Activated T-cell treated with anti-CD3 and anti-CD28 coated beads for 24 hours (primary cell): Measurements from ENCODE around the gene CYP1A1.

ENCODE experiments used
- DNase-seq: peaks from one replicate; pipeline ENCODE4 v3.0.0-alpha.2; 2020; ENCODE audit warnings: low read depth

The CYP1A1 gene, protein sequence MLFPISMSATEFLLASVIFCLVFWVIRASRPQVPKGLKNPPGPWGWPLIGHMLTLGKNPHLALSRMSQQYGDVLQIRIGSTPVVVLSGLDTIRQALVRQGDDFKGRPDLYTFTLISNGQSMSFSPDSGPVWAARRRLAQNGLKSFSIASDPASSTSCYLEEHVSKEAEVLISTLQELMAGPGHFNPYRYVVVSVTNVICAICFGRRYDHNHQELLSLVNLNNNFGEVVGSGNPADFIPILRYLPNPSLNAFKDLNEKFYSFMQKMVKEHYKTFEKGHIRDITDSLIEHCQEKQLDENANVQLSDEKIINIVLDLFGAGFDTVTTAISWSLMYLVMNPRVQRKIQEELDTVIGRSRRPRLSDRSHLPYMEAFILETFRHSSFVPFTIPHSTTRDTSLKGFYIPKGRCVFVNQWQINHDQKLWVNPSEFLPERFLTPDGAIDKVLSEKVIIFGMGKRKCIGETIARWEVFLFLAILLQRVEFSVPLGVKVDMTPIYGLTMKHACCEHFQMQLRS

DNA sequence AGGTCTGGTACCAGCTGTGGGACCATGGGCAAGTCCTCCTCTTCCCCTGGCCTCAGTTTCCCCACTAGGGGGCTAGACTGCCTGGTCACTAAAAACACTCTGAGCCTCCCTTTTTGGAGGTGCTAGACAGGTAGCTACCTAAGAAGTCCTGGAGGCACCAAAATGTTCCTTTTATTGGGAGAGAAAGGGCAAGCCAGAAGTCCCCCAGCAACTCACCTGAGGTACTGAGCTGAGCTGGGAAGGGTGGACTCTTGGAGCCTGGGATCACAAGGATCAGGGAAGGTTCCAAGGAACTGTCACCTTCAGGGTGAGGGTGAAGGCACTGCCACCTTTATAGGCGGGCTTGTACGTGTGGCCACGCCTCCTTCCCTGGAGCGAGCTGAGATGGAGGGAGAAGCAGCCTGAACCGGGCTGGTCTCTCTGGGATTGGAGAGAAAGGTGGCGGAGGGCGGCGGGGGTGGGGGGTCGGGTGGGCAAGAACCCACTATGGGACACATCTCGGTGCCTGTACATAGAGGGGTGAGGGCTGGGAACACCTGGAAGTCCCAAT is at the start of gene CYP1A1:
Gene CYP1A1 (minus strand): TSS at position 304 of the 550 bp plus-strand sequence. CDS start 2,431 bp downstream, outside the sequence.
- peak; percentile 20 for DNase-seq

DNA sequence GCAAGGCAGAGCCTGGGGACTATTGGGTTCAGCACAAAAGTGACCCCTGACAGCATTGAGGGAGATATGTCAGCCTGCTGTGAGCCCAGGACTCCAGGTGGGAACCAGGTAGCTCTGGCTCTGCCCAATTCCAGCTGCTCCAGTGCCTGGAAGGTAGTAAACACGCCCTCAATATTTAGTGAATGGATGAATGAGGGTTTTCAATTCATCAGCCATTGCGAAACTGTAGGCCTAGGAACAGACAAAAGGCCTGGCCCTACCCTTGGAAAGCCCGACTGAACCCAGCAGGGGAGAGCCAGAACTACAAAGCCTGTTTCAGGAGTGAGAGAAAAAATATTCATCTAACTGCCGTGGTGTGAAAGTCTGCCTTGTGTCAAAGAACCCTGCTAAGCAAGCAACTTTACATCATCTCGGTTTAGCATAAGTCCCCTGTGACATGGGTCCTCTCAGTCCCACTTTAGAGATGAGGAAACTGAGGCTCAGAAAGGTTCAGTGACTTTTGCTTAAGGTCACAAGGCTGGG is 48.5 kb upstream of the CYP1A1 start:
- no peak for DNase-seq

DNA sequence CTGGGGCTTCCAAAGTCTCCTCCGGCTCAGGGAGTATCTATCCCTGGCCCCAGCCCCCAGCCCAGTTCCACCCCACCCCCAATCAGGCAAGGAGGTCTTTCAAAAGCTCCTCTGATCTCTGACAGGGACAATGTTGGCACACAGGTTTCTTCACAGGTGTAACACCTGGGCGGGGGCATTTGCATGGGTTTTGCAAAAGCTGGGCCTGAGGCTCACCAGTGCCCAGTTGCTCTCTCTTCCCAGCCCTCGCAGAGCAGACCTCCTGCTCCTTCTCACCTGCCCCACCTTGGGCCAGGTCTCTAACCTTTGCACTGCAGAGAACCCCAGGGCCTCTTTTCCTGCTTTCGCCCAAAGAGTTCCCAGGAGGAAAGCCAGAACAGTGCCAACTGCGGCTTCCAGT is 48.0 kb upstream of the CYP1A1 start:
- DNase-seq = no peak

DNA sequence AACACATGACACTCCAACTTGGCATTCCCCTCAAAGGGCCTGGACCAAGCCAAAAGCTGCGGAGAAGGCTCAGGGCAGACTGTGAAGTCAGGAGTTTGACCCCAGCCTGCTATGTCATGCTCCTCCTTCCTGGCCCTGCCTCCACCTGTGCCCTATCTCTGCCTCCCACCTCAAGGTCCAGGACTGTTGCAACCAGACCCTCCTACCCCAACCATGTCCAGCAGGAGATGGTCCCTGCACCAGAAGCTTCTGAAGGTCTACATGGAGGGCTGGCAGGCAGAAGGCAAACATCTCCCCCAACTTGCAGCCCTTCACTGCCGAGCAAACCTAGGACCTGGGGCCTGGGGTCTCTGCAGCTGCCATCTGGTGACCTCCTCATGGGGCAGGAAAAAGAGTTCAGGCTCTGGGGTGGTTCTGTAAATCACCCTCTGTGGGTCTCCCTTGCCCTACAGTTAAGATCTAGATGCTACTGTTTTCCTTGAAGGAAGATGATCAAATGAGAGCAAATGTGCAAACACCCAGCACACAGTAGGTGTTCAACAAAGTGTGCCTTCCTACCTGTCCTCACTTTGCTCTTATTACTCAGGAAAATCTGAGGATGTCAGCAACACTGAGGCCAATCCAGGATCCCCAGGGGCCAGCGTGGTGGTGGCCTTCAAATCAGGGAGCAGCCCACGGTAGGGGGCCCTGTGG is 45.0 kb upstream of the CYP1A1 start:
- no peak for DNase-seq

DNA sequence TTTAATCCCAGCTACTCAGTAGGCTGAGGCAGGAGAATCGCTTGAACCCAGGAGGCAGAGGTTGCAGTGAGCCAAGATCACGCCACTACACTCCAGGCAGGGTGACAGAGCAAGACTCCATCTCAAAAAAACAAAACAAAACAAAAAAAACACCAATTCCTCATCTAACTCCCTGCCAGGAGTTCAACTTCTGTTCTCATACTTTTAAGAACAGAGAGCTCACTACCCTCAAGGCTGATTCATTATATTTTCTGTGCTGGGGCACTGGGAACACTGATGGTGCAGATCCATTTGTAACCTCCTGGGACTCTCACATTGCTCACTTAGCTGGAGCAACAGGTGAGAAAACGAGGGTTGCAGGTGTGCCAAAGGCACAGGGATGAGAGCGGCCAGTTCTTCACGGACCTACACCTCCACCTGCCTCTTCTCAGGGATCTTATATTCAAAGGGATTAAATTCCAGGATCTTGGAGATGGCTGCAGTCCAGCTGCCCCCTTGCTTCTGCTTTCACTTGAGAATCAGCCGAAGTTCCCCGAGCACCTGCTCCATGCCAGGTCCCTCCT is 44.2 kb upstream of the CYP1A1 start:
- no peak for DNase-seq

- no peak for DNase-seq
These were observed 43.5 kb upstream of the CYP1A1 start for GRCh38 chr15:74768771-74769342.

GRCh38 chr15:74768099-74768770 is 42.9 kb upstream of the CYP1A1 start:
- DNase-seq = no peak

- no peak for DNase-seq
These were observed 42.1 kb upstream of the CYP1A1 start for GRCh38 chr15:74767167-74768098.

- DNase-seq = no peak
These were observed 38.1 kb upstream of the CYP1A1 start for GRCh38 chr15:74763416-74763815.

GRCh38 chr15:74762791-74763150 is 37.4 kb upstream of the CYP1A1 start:
- DNase-seq = no peak

- DNase-seq = no peak
These were observed 33.4 kb upstream of the CYP1A1 start for GRCh38 chr15:74758736-74759135.

DNA sequence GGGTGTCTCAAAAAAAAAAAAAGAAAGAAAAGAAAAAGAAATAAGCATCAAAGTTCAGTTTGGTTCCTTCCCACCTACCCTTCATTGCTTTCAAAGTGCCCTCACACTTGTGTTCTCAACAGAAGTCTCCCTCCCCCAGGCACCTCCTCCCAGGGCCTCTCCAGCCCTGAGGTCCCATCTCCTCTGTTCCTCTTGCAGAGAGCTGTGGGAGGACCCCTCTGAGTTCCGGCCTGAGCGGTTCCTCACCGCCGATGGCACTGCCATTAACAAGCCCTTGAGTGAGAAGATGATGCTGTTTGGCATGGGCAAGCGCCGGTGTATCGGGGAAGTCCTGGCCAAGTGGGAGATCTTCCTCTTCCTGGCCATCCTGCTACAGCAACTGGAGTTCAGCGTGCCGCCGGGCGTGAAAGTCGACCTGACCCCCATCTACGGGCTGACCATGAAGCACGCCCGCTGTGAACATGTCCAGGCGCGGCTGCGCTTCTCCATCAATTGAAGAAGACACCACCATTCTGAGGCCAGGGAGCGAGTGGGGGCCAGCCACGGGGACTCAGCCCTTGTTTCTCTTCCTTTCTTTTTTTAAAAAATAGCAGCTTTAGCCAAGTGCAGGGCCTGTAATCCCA is 29.4 kb upstream of the CYP1A1 start:
- DNase-seq = no peak

DNA sequence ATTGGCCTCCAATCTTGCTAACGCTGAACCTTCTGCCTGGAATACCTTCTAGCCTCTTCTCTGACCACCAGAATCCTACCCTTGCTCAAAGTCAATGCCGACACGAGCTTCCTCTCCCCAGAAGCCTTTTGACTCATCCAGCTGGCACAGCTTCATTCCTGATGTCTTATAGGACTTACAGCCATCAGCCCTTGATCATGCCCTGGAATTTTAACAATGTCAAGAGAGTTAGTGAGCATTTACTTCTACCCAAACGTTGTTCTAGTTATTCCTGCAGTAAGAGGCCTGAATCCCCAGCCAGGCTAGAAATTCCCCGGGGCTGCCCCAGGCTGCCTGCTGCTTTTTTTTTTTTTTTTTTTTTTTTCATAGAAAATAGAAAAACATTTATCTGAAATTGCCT is 27.2 kb upstream of the CYP1A1 start:
- no peak for DNase-seq

- DNase-seq = no peak
These were observed 26.7 kb upstream of the CYP1A1 start for GRCh38 chr15:74752011-74752410.

DNA sequence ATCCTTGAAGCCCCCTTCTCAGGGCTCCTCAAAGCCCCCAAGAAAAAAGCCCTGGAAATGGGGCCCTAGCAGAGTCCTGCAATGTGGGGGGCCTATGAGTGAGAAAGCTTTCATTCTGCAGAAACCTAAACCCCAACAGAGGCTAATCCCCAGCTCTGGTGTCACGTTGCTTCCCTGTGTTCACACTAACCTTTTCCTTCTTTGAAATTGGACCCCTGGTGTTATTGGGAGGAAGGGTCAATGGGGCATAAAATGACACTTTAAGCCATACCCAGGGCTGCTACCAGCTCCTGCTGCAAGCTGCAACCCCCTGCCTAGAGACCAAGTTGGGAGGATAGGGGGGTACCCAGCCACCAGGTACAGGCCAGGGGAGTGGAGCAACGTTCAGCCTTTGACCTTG is 25.4 kb upstream of the CYP1A1 start:
- DNase-seq = no peak

DNA sequence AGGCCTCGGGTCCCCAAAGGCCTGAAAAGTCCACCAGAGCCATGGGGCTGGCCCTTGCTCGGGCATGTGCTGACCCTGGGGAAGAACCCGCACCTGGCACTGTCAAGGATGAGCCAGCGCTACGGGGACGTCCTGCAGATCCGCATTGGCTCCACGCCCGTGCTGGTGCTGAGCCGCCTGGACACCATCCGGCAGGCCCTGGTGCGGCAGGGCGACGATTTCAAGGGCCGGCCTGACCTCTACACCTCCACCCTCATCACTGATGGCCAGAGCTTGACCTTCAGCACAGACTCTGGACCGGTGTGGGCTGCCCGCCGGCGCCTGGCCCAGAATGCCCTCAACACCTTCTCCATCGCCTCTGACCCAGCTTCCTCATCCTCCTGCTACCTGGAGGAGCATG is 24.5 kb upstream of the CYP1A1 start:
- DNase-seq = no peak

DNA sequence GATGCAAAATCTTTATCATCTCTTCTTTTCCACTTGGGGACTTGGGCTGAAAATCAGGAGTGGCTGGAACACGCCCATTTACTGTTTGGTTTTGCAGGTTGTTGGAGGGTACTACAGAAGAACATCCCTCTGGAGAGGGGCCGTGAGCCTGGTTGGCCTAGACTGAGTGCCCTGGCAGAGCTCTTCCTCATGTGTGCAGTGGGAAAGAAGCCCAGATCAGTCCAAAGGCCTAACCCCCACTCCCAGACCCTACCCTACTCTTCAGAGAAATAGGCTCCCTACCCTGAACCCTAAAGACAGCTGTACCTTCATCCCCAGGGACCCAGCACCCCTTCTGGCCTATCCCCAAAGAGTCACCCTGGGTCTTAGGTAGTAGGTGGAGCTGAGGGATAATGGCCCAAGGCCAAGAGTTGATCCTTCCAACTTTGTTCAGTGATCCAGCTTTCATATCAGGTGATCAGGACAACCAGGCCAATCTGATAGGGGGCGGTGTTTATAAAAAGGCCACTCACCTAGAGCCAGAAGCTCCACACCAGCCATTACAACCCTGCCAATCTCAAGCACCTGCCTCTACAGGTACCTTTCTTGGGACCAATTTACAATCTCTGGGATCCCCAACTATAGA is 23.1 kb upstream of the CYP1A1 start, which contains the start of gene CYP1A2:
Gene CYP1A2 (plus strand): TSS at position 524 of the 625 bp plus-strand sequence. CDS start 894 bp downstream, outside the sequence.
- DNase-seq = no peak

GRCh38 chr15:74746389-74746788 is 21.1 kb upstream of the CYP1A1 start:
- DNase-seq = no peak

DNA sequence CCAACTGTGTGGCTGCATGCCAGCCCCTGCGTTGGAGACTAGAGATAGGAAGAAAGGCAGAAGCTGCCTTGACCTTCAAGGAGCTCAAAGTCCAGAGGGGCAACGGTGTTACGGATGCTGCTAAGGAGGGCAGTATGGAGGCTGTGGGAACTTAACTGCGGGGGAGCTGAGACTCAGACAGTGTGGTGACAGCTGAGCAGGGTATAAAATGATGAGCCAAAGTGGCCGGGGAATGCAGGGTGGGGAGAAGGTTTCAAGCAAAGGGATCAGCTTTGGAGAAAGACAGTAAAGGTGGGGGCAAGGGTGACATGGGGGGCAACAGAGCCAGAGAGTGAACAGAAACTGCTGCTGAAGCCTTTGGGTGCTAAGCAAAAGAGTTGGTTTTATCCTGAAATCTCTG is 17.1 kb upstream of the CYP1A1 start:
- DNase-seq = no peak
